GM12878 (cell line): Measurements from ENCODE around the gene SGCD. TPM values are rescaled to one million over a fixed set of nuclear protein-coding genes. Genes with fewer than 3 reads are reported as not detected.

Experiments used
- ATAC-seq: fragments of 200-7000 bp; cut with Tn5 transposase; 3 replicates; pipeline ENCODE4 v1.9.1; 2020; ENCODE audit warnings: mild to moderate bottlenecking, moderate library complexity
- BruUV-seq: library from RNA; stranded (reverse); fragments of 400-500 nt; replicated peaks from 2 replicates; lab custom pipeline; 2021; lab: Mats Ljungman, UMichigan
- CTCF ChIA-PET: fragments of 300-600 bp; sonication (Branson Sonifier 250); formaldehyde crosslinking; extraction: SDS; loops from one replicate; lab custom pipeline; 2021; ENCODE audit warnings: inconsistent platforms; lab: Yijun Ruan, JAX
- POLR2A ChIA-PET: fragments of 350-600 bp; formaldehyde crosslinking; extraction: SDS; loops from one replicate; lab custom pipeline; 2021; ENCODE audit warnings: inconsistent platforms; lab: Charles Lee
- RAD21 ChIA-PET: fragments of 300-600 bp; sonication (Branson Sonifier 250); formaldehyde crosslinking; loops from one replicate; lab custom pipeline; 2023; ENCODE audit warnings: antibody characterized with exemption; ENCODE audit not compliant: unreplicated experiment; lab: Charles Lee
- SMC1A ChIA-PET: fragments of 300-600 bp; sonication (Branson Sonifier 250); formaldehyde crosslinking; loops from one replicate; lab custom pipeline; 2023; ENCODE audit not compliant: unreplicated experiment, uncharacterized antibody; lab: Charles Lee
- DNase-seq: peaks from one replicate; pipeline ENCODE4 v3.0.0-alpha.2; 2011; ENCODE audit warnings: low read depth, low spot score
- FAIRE-seq: peaks from 3 replicates; lab custom pipeline; 2011; peaks lifted over from hg19 to GRCh38; lab: Jason Lieb, UNC
- H2AFZ ChIP-seq: 2 replicates; pipeline ENCODE4 v1.6.0; 2011; ENCODE audit warnings: low read depth, low read length, control low read depth; ENCODE audit not compliant: control insufficient read depth
- H3K27ac ChIP-seq: 2 replicates; pipeline ENCODE4 v1.5.1; 2011; ENCODE audit warnings: control low read depth; ENCODE audit not compliant: control insufficient read depth, insufficient read depth
- H3K27me3 ChIP-seq, 2 experiments: replicated peaks in 1 of 2; 2 replicates each; pipeline versions ENCODE4 v1.6.0 to v1.6.1; 2011; ENCODE audit warnings: low read length in 1 of 2; ENCODE audit not compliant: control insufficient read depth in 2 of 2, insufficient read depth in 2 of 2
- H3K36me3 ChIP-seq, 2 experiments: 2 replicates each; pipeline ENCODE4 v1.5.1; 2011; ENCODE audit warnings: low read length in 1 of 2; ENCODE audit not compliant: control insufficient read depth in 2 of 2, insufficient read depth in 2 of 2
- H3K4me1 ChIP-seq: 2 replicates; pipeline ENCODE4 v1.6.1; 2011; ENCODE audit warnings: mild to moderate bottlenecking, low read length, moderate library complexity, mixed read lengths; ENCODE audit not compliant: control insufficient read depth, insufficient read depth
- H3K4me2 ChIP-seq: 2 replicates; pipeline ENCODE4 v1.6.0; 2011; ENCODE audit warnings: control low read depth; ENCODE audit not compliant: control insufficient read depth, insufficient read depth
- H3K4me3 ChIP-seq: fragments of 200-600 bp; sonication (generic); 2 replicates; pipeline ENCODE4 v1.5.1; 2016
- H3K79me2 ChIP-seq: 2 replicates; pipeline ENCODE4 v1.6.0; 2011; ENCODE audit warnings: low read length; ENCODE audit not compliant: control insufficient read depth, insufficient read depth
- H3K9ac ChIP-seq: 2 replicates; pipeline ENCODE4 v1.8.0; 2011; ENCODE audit warnings: low read length, control low read depth, mixed read lengths; ENCODE audit not compliant: control insufficient read depth, insufficient read depth
- H3K9me3 ChIP-seq: replicated peaks from 3 replicates; pipeline ENCODE4 v1.5.1; 2011; ENCODE audit warnings: mild to moderate bottlenecking, low read length; ENCODE audit not compliant: control insufficient read depth, insufficient read depth
- H4K20me1 ChIP-seq: 2 replicates; pipeline ENCODE4 v1.6.0; 2011; ENCODE audit not compliant: control insufficient read depth, insufficient read depth
- CBFB ChIP-seq: IDR thresholded peaks from 2 replicates; pipeline ENCODE4 v1.6.1; 2016; ENCODE audit warnings: antibody characterized with exemption, low read depth
- CHD1 ChIP-seq: IDR thresholded peaks from 2 replicates; pipeline ENCODE4 v1.6.1; 2012; ENCODE audit warnings: low read depth, low read length, improper control_type of control experiment
- CREB1 ChIP-seq: IDR thresholded peaks from 2 replicates; pipeline ENCODE4 v1.6.1; 2012; ENCODE audit warnings: low read depth, mild to moderate bottlenecking, inconsistent platforms
- GABPA ChIP-seq: IDR thresholded peaks from 2 replicates; pipeline ENCODE4 v1.6.1; 2014; ENCODE audit warnings: antibody characterized with exemption, low read depth, mild to moderate bottlenecking, inconsistent platforms
- LARP7 ChIP-seq: fragments of 450-650 bp; IDR thresholded peaks from 2 replicates; pipeline ENCODE4 v1.6.1; 2017; ENCODE audit warnings: mild to moderate bottlenecking
- POLR2AphosphoS5 ChIP-seq: IDR thresholded peaks from 2 replicates; pipeline ENCODE4 v1.6.1; 2011; ENCODE audit warnings: mild to moderate bottlenecking, low read length, inconsistent platforms
- RCOR1 ChIP-seq: conservative IDR thresholded peaks from 2 replicates; pipeline ENCODE4 v1.6.1; 2012; ENCODE audit warnings: low read depth, low read length, improper control_type of control experiment
- WGBS: methylation state at CpG from one replicate; pipeline ENCODE4 v1.1.6; 2016; ENCODE audit warnings: low lambda C conversion rate; ENCODE audit not compliant: insufficient replicate concordance, insufficient coverage; ENCODE audit errors: missing lambda C conversion rate; 5-methylcytosine and 5-hydroxymethylcytosine counted together
- in situ Hi-C: fragments of 300-500 bp; cut with MboI; formaldehyde crosslinking; loops from 9 replicates; pipeline ENCODE4 v1.14.3; 2018; ENCODE audit warnings: mixed read lengths
- intact Hi-C: fragments of 100-400 bp; cut with micrococcal nuclease; formaldehyde crosslinking; loops from one replicate; pipeline ENCODE4 v1.14.2; 2022; ENCODE audit not compliant: unreplicated experiment
- polyA plus RNA-seq, 11 experiments: library from polyadenylated mRNA; depleted of rRNA in 4 of 11; unstranded in 6 of 11; stranded (reverse) in 5 of 11; fragments of >200 nt; fragmentation: Nextera tagmentation in 4 of 11; fragmentation: Illumina TruSeq in 1 of 11; extraction: Ambion mirVana in 4 of 11; extraction: Trizol in 1 of 11; gene quantifications; 1 replicate in 1 of 11; 2 replicates in 10 of 11; pipeline versions ENCODE4 v1.2.1 to v1.2.3, GENCODE V29; 2011 to 2016; ENCODE audit warnings: inconsistent platforms in 2 of 11, missing spikeins in 2 of 11, low read depth in 1 of 11
- total RNA-seq, 4 experiments: library from RNA; depleted of rRNA in 3 of 4; stranded (reverse); fragments of >200 nt in 3 of 4; fragmentation: Illumina TruSeq in 1 of 4; extraction: Trizol in 1 of 4; gene quantifications; 2 replicates each; pipeline versions ENCODE4 v1.2.1 to v1.2.3, GENCODE V29; 2013 to 2021
- TF ChIP-seq, protein P1 (sequence below): fragments of 450-650 bp; IDR thresholded peaks from 2 replicates; pipeline ENCODE4 v1.6.1; 2017; ENCODE audit warnings: mild to moderate bottlenecking
- TF ChIP-seq, protein P2 (sequence below): fragments of 450-650 bp; IDR thresholded peaks from 2 replicates; pipeline ENCODE4 v1.6.1; 2014; ENCODE audit warnings: mild to moderate bottlenecking
- TF ChIP-seq, protein P3 (sequence below): fragments of 450-650 bp; IDR thresholded peaks from 2 replicates; pipeline ENCODE4 v1.6.1; 2016; ENCODE audit warnings: mild to moderate bottlenecking, moderate library complexity, borderline replicate concordance

SGCD gene
- total and polyA plus RNA-seq, 10 of the 15 experiments (the other 5 are each of a cell fraction or from before 2014, with no cell fraction given): 0.06 TPM; not detected in 9

DNA sequence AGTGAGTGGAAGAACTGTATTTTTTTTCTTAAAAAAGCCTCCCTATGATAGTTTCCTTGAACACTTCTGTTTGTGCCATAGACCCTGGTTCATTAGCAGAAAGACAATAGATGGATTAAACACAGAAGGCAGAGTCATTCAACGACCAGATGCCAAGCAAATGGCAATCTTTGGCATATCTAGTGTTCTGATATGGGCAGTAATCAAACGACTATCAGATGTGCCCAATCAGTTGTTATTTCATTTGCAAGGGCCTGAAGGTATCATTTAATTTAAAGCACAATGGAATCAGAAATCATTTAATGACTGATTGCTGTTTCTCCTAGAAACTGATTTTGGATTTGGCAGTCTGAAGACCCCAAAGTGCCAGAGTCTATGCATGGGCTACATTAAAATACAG, 61.3 kb downstream of the SGCD start:
- RAD21 ChIA-PET: no interaction called here
- intact Hi-C loops: no loop called here
- BruUV-seq: no TSS peak

More for the DNA sequence above, 61.3 kb downstream of the SGCD start:
- ChIA-PET POLR2A (no interaction called here), SMC1A (no interaction called here), CTCF (interaction anchor here (1.5 kb wide), 1 partner anchor 25 kb away, joined by 3 read pairs; no protein-coding TSS in a partner anchor)
- Histone ChIP-seq H4K20me1 (no peaks in the 10 kb centered on the region), H3K9ac (no peak overlapping the region), H3K27ac (no peak overlapping the region), H3K36me3 (no peaks in the 10 kb centered on the region), H3K9me3 (no peaks in the 10 kb centered on the region), H3K79me2 (no peaks in the 10 kb centered on the region), H2AFZ (no peak overlapping the region), H3K4me3 (no peak overlapping the region), H3K4me2 (no peak overlapping the region), H3K27me3 (no peaks in the 10 kb centered on the region), H3K4me1 (no peaks in the 10 kb centered on the region)
- FAIRE-seq (no peak), ATAC-seq (no peak), DNase-seq (no peak)
- TF ChIP-seq CBFB (no peak), LARP7 (no peak), RCOR1 (no peak), CHD1 (no peak), POLR2AphosphoS5 (no peak), CREB1 (no peak), GABPA (no peak)
- TF ChIP-seq, protein P1, sequence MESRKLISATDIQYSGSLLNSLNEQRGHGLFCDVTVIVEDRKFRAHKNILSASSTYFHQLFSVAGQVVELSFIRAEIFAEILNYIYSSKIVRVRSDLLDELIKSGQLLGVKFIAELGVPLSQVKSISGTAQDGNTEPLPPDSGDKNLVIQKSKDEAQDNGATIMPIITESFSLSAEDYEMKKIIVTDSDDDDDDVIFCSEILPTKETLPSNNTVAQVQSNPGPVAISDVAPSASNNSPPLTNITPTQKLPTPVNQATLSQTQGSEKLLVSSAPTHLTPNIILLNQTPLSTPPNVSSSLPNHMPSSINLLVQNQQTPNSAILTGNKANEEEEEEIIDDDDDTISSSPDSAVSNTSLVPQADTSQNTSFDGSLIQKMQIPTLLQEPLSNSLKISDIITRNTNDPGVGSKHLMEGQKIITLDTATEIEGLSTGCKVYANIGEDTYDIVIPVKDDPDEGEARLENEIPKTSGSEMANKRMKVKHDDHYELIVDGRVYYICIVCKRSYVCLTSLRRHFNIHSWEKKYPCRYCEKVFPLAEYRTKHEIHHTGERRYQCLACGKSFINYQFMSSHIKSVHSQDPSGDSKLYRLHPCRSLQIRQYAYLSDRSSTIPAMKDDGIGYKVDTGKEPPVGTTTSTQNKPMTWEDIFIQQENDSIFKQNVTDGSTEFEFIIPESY: no peak
- TF ChIP-seq, protein P2, sequence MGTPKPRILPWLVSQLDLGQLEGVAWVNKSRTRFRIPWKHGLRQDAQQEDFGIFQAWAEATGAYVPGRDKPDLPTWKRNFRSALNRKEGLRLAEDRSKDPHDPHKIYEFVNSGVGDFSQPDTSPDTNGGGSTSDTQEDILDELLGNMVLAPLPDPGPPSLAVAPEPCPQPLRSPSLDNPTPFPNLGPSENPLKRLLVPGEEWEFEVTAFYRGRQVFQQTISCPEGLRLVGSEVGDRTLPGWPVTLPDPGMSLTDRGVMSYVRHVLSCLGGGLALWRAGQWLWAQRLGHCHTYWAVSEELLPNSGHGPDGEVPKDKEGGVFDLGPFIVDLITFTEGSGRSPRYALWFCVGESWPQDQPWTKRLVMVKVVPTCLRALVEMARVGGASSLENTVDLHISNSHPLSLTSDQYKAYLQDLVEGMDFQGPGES: no peak
- TF ChIP-seq, protein P3, sequence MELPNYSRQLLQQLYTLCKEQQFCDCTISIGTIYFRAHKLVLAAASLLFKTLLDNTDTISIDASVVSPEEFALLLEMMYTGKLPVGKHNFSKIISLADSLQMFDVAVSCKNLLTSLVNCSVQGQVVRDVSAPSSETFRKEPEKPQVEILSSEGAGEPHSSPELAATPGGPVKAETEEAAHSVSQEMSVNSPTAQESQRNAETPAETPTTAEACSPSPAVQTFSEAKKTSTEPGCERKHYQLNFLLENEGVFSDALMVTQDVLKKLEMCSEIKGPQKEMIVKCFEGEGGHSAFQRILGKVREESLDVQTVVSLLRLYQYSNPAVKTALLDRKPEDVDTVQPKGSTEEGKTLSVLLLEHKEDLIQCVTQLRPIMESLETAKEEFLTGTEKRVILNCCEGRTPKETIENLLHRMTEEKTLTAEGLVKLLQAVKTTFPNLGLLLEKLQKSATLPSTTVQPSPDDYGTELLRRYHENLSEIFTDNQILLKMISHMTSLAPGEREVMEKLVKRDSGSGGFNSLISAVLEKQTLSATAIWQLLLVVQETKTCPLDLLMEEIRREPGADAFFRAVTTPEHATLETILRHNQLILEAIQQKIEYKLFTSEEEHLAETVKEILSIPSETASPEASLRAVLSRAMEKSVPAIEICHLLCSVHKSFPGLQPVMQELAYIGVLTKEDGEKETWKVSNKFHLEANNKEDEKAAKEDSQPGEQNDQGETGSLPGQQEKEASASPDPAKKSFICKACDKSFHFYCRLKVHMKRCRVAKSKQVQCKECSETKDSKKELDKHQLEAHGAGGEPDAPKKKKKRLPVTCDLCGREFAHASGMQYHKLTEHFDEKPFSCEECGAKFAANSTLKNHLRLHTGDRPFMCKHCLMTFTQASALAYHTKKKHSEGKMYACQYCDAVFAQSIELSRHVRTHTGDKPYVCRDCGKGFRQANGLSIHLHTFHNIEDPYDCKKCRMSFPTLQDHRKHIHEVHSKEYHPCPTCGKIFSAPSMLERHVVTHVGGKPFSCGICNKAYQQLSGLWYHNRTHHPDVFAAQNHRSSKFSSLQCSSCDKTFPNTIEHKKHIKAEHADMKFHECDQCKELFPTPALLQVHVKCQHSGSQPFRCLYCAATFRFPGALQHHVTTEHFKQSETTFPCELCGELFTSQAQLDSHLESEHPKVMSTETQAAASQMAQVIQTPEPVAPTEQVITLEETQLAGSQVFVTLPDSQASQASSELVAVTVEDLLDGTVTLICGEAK: no peak
- 3% methylated on average over 2 of the region's 2 CpGs for WGBS
- in situ Hi-C loops: no loop called here
